ENCODE results near the gene MYH10. TPM values are rescaled to one million over a fixed set of nuclear protein-coding genes. Genes with fewer than 3 reads are reported as not detected.

Gene MYH10
- total and polyA plus RNA-seq, 9 of the 15 experiments (the other 6 are each of a cell fraction or from before 2014, with no cell fraction given), result 16.3 to 95.3 (median 39.7) TPM

- TF ChIP-seq ZNF395 (CRISPR knock-in tag; IDR thresholded peaks at IDR 0.05) (no peak), NFE2L1 (tag; IDR thresholded peaks at IDR 0.05; ENCODE audit: borderline replicate concordance, low read depth) (no peak), CREB3L1 (IDR thresholded peaks at IDR 0.05; ENCODE audit: borderline replicate concordance, low read depth) (no peak)
Measured at GRCh38 chr17:8518326-8518725, 112.2 kb downstream of the MYH10 start (continued).

GRCh38 chr17:8514801-8515200 is 115.7 kb downstream of the MYH10 start:
- intact Hi-C loops (cut with micrococcal nuclease) (no loop called here), in situ Hi-C loops (cut with MboI) (no loop called here)
- WGBS (ENCODE audit: insufficient coverage, low coverage, missing lambda C conversion rate), result 96% methylated on average over 11 of the region's 11 CpGs
- Histone ChIP-seq H3K9me3 (replicated peaks; ENCODE audit: control insufficient read depth, insufficient read depth, low read depth, low read length) (no peaks in the 10 kb centered on the region), H3K9ac (ENCODE audit: insufficient read depth in 1 of 2, low read depth in 2 of 2, low read length in 2 of 2) (no peak overlapping the region), H3K9me1 (ENCODE audit: control insufficient read depth, insufficient read depth, low read length) (no peaks in the 10 kb centered on the region), H3K4me1 (replicated peaks in 1 of 2; ENCODE audit: control insufficient read depth in 2 of 2, insufficient read depth in 2 of 2, low read length in 2 of 2) (no peaks in the 10 kb centered on the region), H3K36me3 (ENCODE audit: control insufficient read depth, insufficient read depth, low read length) (peaks cover 85% of the 10 kb centered on the region), H3K4me2 (ENCODE audit: insufficient read depth, low read length) (no peak overlapping the region), H3K4me3 (no peak overlapping the region), H3K27me3 (ENCODE audit: control insufficient read depth in 2 of 2, insufficient read depth in 2 of 2, low read length in 2 of 2) (no peaks in the 10 kb centered on the region), H3K79me2 (ENCODE audit: control insufficient read depth, insufficient read depth, low read length) (no peaks in the 10 kb centered on the region), H3K27ac (ENCODE audit: extremely low read depth, low read depth, low read length) (no peak overlapping the region), H2AFZ (ENCODE audit: low read depth, low read length) (no peak overlapping the region), H4K20me1 (replicated peaks; ENCODE audit: control insufficient read depth, insufficient read depth, low read length) (no peaks in the 10 kb centered on the region)
- ChIA-PET CTCF (ENCODE audit: low intra/inter-chr PET ratio) (no interaction called here), POLR2A (no interaction called here)
- BruUV-seq (replicated peaks), result no TSS peak
- ATAC-seq (no peak), DNase-seq (ENCODE audit: extremely low read depth in 1 of 4, low spot score in 3 of 4) (no peak), FAIRE-seq (no peak)
- TF ChIP-seq HES1 (IDR thresholded peaks at IDR 0.05; ENCODE audit: low read depth) (no peak), U2AF1 (optimal IDR thresholded peaks at IDR 0.05; ENCODE audit: low read depth, low read length) (no peak), NFYB (IDR thresholded peaks at IDR 0.05; ENCODE audit: extremely low read depth, insufficient read length) (no peak), ETV6 (IDR thresholded peaks at IDR 0.05; ENCODE audit: borderline replicate concordance in 1 of 2, low read depth in 2 of 2, low read length in 1 of 2) (no peak), ETV6 (CRISPR knock-in tag; IDR thresholded peaks at IDR 0.05; ENCODE audit: borderline replicate concordance) (no peak), MYNN (IDR thresholded peaks at IDR 0.05) (no peak), MYNN (CRISPR knock-in tag; IDR thresholded peaks at IDR 0.05) (no peak), ATF1 (CRISPR knock-in tag; IDR thresholded peaks at IDR 0.05) (no peak), ATF1 (tag; IDR thresholded peaks at IDR 0.05) (no peak), ZNF512 (tag; IDR thresholded peaks at IDR 0.05) (no peak), ZSCAN32 (CRISPR knock-in tag; IDR thresholded peaks at IDR 0.05) (no peak), TARDBP (IDR thresholded peaks at IDR 0.05) (no peak), FOXJ3 (CRISPR knock-in tag; IDR thresholded peaks at IDR 0.05) (no peak), ZBTB17 (CRISPR knock-in tag; IDR thresholded peaks at IDR 0.05) (no peak), CREM (IDR thresholded peaks at IDR 0.05; ENCODE audit: low read depth) (no peak), RCOR1 (IDR thresholded peaks at IDR 0.05; ENCODE audit: borderline replicate concordance in 1 of 2, low read depth in 2 of 2, low read length in 2 of 2) (no peak), XRCC3 (IDR thresholded peaks at IDR 0.05) (no peak)

All from K562 (cell line).